OCI-LY7 (cell line): ENCODE measurements around the gene SLC26A8. TPM values are rescaled to one million over a fixed set of nuclear protein-coding genes. Genes with fewer than 3 reads are reported as not detected.

Experiments
- BruUV-seq: library from RNA; stranded (reverse); fragments of 400-500 nt; replicated peaks from 2 replicates; lab custom pipeline; 2021; lab: Mats Ljungman, UMichigan
- CTCF ChIA-PET: fragments of 300-600 bp; sonication (Branson Sonifier 250); formaldehyde crosslinking; loops from one replicate; lab custom pipeline; 2022; ENCODE audit warnings: antibody characterized with exemption; ENCODE audit not compliant: unreplicated experiment; lab: Charles Lee
- POLR2A ChIA-PET: fragments of 300-600 bp; sonication (Branson Sonifier 250); formaldehyde crosslinking; loops from one replicate; lab custom pipeline; 2022; ENCODE audit warnings: antibody characterized with exemption; lab: Charles Lee
- DNase-seq: peaks from one replicate; pipeline ENCODE4 v3.0.0-alpha.2; 2015; ENCODE audit warnings: low spot score
- H2AFZ ChIP-seq: fragments of 200-600 bp; sonication (generic), shearing (Covaris generic); 2 replicates; pipeline ENCODE4 v1.6.1; 2014; ENCODE audit warnings: mild to moderate bottlenecking, antibody characterized with exemption, low read length, moderate library complexity
- H3K27ac ChIP-seq: fragments of 200-600 bp; sonication (generic); 2 replicates; pipeline ENCODE4 v1.5.1; 2014; ENCODE audit warnings: mixed run types, low read depth, mild to moderate bottlenecking, moderate library complexity, low read length, inconsistent platforms; ENCODE audit not compliant: poor library complexity, severe bottlenecking
- H3K36me3 ChIP-seq: fragments of 200-600 bp; sonication (generic); 2 replicates; pipeline ENCODE4 v1.6.1; 2014; ENCODE audit warnings: mild to moderate bottlenecking, antibody characterized with exemption, low read length, moderate library complexity, mixed read lengths; ENCODE audit not compliant: insufficient read depth
- H3K4me1 ChIP-seq: fragments of 200-600 bp; sonication (generic); 2 replicates; pipeline ENCODE4 v1.5.1; 2014; ENCODE audit warnings: mild to moderate bottlenecking, low read length; ENCODE audit not compliant: insufficient read depth, poor library complexity, severe bottlenecking
- H3K4me2 ChIP-seq: fragments of 200-600 bp; sonication (generic); 2 replicates; pipeline ENCODE4 v1.6.1; 2014; ENCODE audit warnings: mild to moderate bottlenecking, low read length
- H3K4me3 ChIP-seq: fragments of 200-600 bp; sonication (generic); 2 replicates; pipeline ENCODE4 v1.5.1; 2014; ENCODE audit warnings: mild to moderate bottlenecking, low read depth, low read length; ENCODE audit not compliant: poor library complexity, severe bottlenecking
- H3K79me2 ChIP-seq: fragments of 200-600 bp; sonication (generic); 2 replicates; pipeline ENCODE4 v1.6.1; 2016; ENCODE audit warnings: low read depth, mild to moderate bottlenecking, low read length, moderate library complexity, mixed read lengths; ENCODE audit not compliant: insufficient read depth
- H3K9me2 ChIP-seq: fragments of 200-600 bp; sonication (generic); 2 replicates; pipeline ENCODE4 v1.6.1; 2016; ENCODE audit warnings: mild to moderate bottlenecking, low read length, mixed read lengths; ENCODE audit not compliant: insufficient read depth
- H3K9me3 ChIP-seq: fragments of 200-600 bp; sonication (generic); 2 replicates; pipeline ENCODE4 v1.6.1; 2014; ENCODE audit warnings: mild to moderate bottlenecking, mixed run types, low read length, mixed read lengths
- H4K20me1 ChIP-seq: fragments of 200-600 bp; sonication (generic); 2 replicates; pipeline ENCODE4 v1.6.1; 2014; ENCODE audit warnings: mild to moderate bottlenecking, antibody characterized with exemption, low read length, moderate library complexity, mixed read lengths; ENCODE audit not compliant: insufficient read depth
- CTCF ChIP-seq: fragments of 200-600 bp; sonication (generic); conservative IDR thresholded peaks from 2 replicates; pipeline ENCODE4 v1.5.1; 2014; ENCODE audit warnings: mild to moderate bottlenecking, antibody characterized with exemption, low read length, moderate library complexity, mixed read lengths
- EZH2phosphoT487 ChIP-seq: fragments of 200-600 bp; sonication (generic); IDR thresholded peaks from 2 replicates; pipeline ENCODE4 v1.6.1; 2018; ENCODE audit warnings: low read depth, borderline replicate concordance, mild to moderate bottlenecking, mixed run types, antibody characterized with exemption, low read length, moderate library complexity, mixed read lengths
- intact Hi-C: fragments of 100-400 bp; cut with micrococcal nuclease; formaldehyde crosslinking; loops from one replicate; pipeline ENCODE4 v1.10.0; 2022; ENCODE audit not compliant: unreplicated experiment
- total RNA-seq, 2 experiments: library from RNA; depleted of rRNA in 1 of 2; stranded (reverse); fragments of >200 nt in 1 of 2; shearing (Covaris generic) in 1 of 2; gene quantifications; 2 replicates each; pipeline ENCODE4 v1.2.3, GENCODE V29; 2014 to 2022

The SLC26A8 gene
- total RNA-seq, 2 experiments from 2014 or later = not detected

- H3K36me3 ChIP-seq = no peaks in the 10 kb centered on the region
- no peak overlapping the region for H3K4me3 ChIP-seq
- H4K20me1 ChIP-seq = no peaks in the 10 kb centered on the region
- intact Hi-C loops = no loop called here
- H3K9me3 ChIP-seq = no peaks in the 10 kb centered on the region
- no peaks in the 10 kb centered on the region for H3K4me1 ChIP-seq
- H3K4me2 ChIP-seq = no peak overlapping the region
- POLR2A ChIA-PET = interaction anchor here (0.6 to 1.9 kb wide), 3 partner anchors 10 to 1383 kb away, joined by 3 to 8 read pairs (median 3); partner anchors contain the start of gene SRPK1
- no TSS peak for BruUV-seq
- no peak overlapping the region for H2AFZ ChIP-seq
- no peaks in the 10 kb centered on the region for H3K9me2 ChIP-seq
- H3K79me2 ChIP-seq = no peaks in the 10 kb centered on the region
- DNase-seq = no peak
- no peak for TF ChIP-seq CTCF
- no peak for TF ChIP-seq EZH2phosphoT487
- no peak overlapping the region for H3K27ac ChIP-seq
- CTCF ChIA-PET = no interaction called here
Measured at GRCh38 chr6:35931120-35931561, 93.3 kb downstream of the SLC26A8 start.

- no peak for TF ChIP-seq EZH2phosphoT487
- no peak for TF ChIP-seq CTCF
- Histone ChIP-seq H3K36me3 (no peaks in the 10 kb centered on the region), H3K9me2 (no peaks in the 10 kb centered on the region), H2AFZ (no peak overlapping the region), H3K79me2 (no peaks in the 10 kb centered on the region), H3K4me1 (no peaks in the 10 kb centered on the region), H4K20me1 (no peaks in the 10 kb centered on the region), H3K9me3 (no peaks in the 10 kb centered on the region), H3K4me2 (no peak overlapping the region), H3K27ac (no peak overlapping the region), H3K4me3 (no peak overlapping the region)
- ChIA-PET POLR2A (interaction anchor here (0.6 to 1.2 kb wide), 4 partner anchors 41 to 205 kb away, joined by 3 to 5 read pairs (median 3); no protein-coding TSS in a partner anchor), CTCF (no interaction called here)
- intact Hi-C loops = no loop called here
- no TSS peak for BruUV-seq
- no peak for DNase-seq
Measured at GRCh38 chr6:35929601-35930000, 94.8 kb downstream of the SLC26A8 start.

- no peaks in the 10 kb centered on the region for H4K20me1 ChIP-seq
- POLR2A ChIA-PET = no interaction called here
- no peak overlapping the region for H3K4me2 ChIP-seq
- H3K27ac ChIP-seq = no peak overlapping the region
- no peak overlapping the region for H2AFZ ChIP-seq
- TF ChIP-seq CTCF (no peak), EZH2phosphoT487 (no peak)
- peaks cover 2% of the 10 kb centered on the region; the same call in 1 of the 2 replicates for H3K79me2 ChIP-seq
- intact Hi-C loops = no loop called here
- no peaks in the 10 kb centered on the region for H3K36me3 ChIP-seq
- no peaks in the 10 kb centered on the region for H3K9me3 ChIP-seq
- H3K9me2 ChIP-seq = no peaks in the 10 kb centered on the region
- no peak for DNase-seq
- CTCF ChIA-PET = interaction anchor here (0.5 kb wide), 1 partner anchor 263 kb away, joined by 3 read pairs; no protein-coding TSS in a partner anchor
- H3K4me1 ChIP-seq = peaks cover 10% of the 10 kb centered on the region
- BruUV-seq = no TSS peak
- no peak overlapping the region for H3K4me3 ChIP-seq
Measured at GRCh38 chr6:35926509-35927215, 97.8 kb downstream of the SLC26A8 start.
